Thyroid gland (tissue), 4 donors: ENCODE measurements around the gene LRPPRC.

Source experiments
- POLR2A ChIP-seq, 2 donors: fragments of 450-650 bp; IDR thresholded peaks; one replicate each; pipeline ENCODE4 v1.6.1; 2017; ENCODE audit warnings: antibody characterized with exemption in 2 of 2, mild to moderate bottlenecking in 2 of 2, moderate library complexity in 1 of 2
- TF ChIP-seq, protein P1 (sequence below), 6 experiments: fragments of 200-600 bp in 3 of 6; fragments of 450-650 bp in 3 of 6; sonication (generic) in 3 of 6; IDR thresholded peaks; one replicate each; pipeline ENCODE4 v1.5.1; 2016 to 2019; ENCODE audit warnings: antibody characterized with exemption in 6 of 6, mild to moderate bottlenecking in 2 of 6, inconsistent platforms in 1 of 6, moderate library complexity in 1 of 6

DNA sequence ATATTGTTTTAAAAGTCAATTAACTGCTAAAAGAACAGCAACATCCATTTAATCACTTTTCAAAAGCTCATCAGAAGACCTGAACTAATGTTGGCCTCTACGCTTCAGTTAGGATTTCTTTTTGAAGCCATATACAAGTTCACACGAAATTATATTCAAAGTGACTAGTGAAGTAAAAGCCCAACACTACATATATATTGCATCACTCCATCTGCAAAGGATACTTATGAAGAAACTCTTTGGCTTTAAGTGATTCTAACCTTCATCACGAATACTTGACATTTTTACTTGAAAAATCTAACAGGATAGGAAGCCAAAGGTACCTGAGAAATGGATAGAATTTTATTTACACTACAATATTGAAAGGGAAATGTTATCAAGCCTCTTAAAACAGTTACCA lies 50.4 kb downstream of the LRPPRC start:
- TF ChIP-seq, protein P1, sequence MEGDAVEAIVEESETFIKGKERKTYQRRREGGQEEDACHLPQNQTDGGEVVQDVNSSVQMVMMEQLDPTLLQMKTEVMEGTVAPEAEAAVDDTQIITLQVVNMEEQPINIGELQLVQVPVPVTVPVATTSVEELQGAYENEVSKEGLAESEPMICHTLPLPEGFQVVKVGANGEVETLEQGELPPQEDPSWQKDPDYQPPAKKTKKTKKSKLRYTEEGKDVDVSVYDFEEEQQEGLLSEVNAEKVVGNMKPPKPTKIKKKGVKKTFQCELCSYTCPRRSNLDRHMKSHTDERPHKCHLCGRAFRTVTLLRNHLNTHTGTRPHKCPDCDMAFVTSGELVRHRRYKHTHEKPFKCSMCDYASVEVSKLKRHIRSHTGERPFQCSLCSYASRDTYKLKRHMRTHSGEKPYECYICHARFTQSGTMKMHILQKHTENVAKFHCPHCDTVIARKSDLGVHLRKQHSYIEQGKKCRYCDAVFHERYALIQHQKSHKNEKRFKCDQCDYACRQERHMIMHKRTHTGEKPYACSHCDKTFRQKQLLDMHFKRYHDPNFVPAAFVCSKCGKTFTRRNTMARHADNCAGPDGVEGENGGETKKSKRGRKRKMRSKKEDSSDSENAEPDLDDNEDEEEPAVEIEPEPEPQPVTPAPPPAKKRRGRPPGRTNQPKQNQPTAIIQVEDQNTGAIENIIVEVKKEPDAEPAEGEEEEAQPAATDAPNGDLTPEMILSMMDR (IDR thresholded peaks at IDR 0.05), result no peak
- no peak for TF ChIP-seq POLR2A (IDR thresholded peaks at IDR 0.05)
